ENCODE data around the gene USO1. TPM values are rescaled to one million over a fixed set of nuclear protein-coding genes. Genes with fewer than 3 reads are reported as not detected.

The USO1 gene
- total RNA-seq, 2 donors from 2014 or later, result 57.6 to 89.7 TPM

DNA sequence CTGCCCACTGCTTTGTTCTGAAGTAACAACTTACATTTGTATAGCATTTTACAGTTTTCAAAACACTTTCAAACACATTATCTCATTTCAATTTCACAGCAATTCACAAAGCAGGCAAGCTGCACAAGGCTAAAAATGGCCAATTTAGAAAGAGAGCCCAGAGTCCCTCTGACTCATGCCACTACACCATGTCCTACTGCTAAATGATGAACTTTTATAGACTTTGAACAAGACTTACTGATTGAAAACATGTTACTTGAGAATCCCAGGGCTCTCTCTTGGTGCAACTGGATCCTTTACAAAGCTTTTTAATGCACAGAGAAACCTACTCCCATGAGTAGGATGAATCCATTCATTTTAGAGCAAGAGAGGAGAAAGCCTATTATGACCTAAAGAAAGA lies 45.4 kb upstream of the USO1 start:
- DNase-seq (no peak), ATAC-seq (no peak)
- H3K4me3 ChIP-seq, result no peak overlapping the region
- no peaks in the 10 kb centered on the region for H3K36me3 ChIP-seq (replicated peaks in 1 of 2; ENCODE audit: insufficient read depth in 1 of 2, low read depth in 2 of 2)
- no peaks in the 10 kb centered on the region for H3K27me3 ChIP-seq
- H3K9me3 ChIP-seq, result no peaks in the 10 kb centered on the region
- TF ChIP-seq, protein P1, sequence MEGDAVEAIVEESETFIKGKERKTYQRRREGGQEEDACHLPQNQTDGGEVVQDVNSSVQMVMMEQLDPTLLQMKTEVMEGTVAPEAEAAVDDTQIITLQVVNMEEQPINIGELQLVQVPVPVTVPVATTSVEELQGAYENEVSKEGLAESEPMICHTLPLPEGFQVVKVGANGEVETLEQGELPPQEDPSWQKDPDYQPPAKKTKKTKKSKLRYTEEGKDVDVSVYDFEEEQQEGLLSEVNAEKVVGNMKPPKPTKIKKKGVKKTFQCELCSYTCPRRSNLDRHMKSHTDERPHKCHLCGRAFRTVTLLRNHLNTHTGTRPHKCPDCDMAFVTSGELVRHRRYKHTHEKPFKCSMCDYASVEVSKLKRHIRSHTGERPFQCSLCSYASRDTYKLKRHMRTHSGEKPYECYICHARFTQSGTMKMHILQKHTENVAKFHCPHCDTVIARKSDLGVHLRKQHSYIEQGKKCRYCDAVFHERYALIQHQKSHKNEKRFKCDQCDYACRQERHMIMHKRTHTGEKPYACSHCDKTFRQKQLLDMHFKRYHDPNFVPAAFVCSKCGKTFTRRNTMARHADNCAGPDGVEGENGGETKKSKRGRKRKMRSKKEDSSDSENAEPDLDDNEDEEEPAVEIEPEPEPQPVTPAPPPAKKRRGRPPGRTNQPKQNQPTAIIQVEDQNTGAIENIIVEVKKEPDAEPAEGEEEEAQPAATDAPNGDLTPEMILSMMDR (IDR thresholded peaks at IDR 0.05), result no peak
- TF ChIP-seq POLR2A (IDR thresholded peaks at IDR 0.05), result no peak
- H3K4me1 ChIP-seq, result peaks cover 4% of the 10 kb centered on the region
- intact Hi-C loops (cut with DNase I), result loop anchor here (10.0 kb wide), 1 partner anchor 46 kb away; the partner anchor contains the start of gene USO1
- H3K27ac ChIP-seq, result no peak overlapping the region

DNA sequence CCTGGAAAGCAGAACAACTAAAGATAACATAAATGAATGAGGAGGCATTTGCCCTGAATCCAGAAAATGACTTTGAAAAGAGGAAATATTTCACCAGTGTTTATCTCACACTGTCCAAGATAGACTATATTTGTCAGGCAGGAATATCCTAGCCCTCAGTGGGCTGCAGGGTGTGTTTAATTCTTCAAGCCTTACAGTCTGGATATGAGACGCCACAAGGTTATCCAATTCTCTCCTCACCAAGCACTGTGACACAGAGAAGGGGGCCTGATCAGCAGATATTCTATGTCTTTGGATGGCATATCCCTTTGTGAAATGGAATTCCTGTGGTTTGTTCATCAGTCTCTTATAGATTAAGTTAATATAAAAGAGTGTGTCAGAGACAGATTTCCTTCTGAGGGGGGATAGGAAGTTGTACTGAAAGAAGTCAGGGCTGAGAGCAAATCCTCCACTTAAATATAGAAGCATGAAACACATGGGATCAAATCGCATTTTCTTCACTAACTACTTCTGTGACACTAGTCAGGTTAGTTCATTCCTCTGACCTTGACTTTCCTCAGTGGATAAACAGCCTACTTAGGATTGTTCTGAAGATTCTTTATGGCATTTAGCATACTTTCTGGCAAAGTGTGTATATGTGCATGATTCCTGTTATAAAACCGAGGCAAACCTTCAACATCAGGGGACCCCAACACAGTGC lies 44.4 kb upstream of the USO1 start:
- H3K27ac ChIP-seq, result no peak overlapping the region
- H3K9me3 ChIP-seq, result no peaks in the 10 kb centered on the region
- no peaks in the 10 kb centered on the region for H3K4me1 ChIP-seq
- H3K36me3 ChIP-seq (replicated peaks in 1 of 2; ENCODE audit: insufficient read depth in 1 of 2, low read depth in 2 of 2), result no peaks in the 10 kb centered on the region
- no peak for ATAC-seq
- intact Hi-C loops (cut with DNase I), result loop anchor here (10.0 kb wide), 1 partner anchor 45 kb away; the partner anchor contains the start of gene USO1
- TF ChIP-seq, protein P1 (IDR thresholded peaks at IDR 0.05), result no peak
- no peak for TF ChIP-seq POLR2A (IDR thresholded peaks at IDR 0.05)
- H3K27me3 ChIP-seq, result no peaks in the 10 kb centered on the region
- DNase-seq, result no peak
- WGBS, 2 donors, result 68 to 76% methylated on average over 3 of the region's 3 CpGs
- no peak overlapping the region for H3K4me3 ChIP-seq

DNA sequence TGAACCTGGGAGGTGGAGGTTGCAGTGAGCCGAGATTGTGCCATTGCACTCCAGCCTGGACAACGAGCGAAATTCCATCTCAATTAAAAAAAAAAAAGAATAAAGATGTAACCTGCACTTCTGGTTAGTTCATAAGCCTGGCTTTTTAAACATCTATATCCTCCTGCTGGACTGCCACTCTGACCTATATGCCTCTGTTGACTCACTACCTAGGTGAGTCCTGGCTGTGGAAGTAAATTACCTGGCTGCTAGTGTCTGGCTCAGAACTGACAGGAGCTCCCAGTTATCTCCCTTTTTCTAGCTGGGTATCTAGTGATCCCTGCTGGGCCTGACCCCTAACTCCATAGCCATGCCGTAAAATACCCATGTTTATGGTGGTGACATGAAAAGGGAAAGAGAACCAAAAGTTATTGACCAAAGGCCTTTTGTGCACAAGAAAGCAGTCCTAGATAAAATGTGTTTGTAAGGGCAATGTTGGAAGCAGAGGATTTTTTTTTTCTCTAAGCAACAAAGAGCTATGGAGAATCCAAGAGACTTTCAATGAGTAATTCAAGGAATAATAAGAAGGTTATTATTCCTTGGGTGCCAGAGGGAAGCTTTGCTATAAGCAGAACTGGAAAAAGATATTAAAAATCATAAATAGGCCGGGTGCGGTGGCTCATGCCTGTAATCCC lies 40.8 kb upstream of the USO1 start:
- Histone ChIP-seq H3K27ac (no peak overlapping the region), H3K27me3 (no peaks in the 10 kb centered on the region), H3K4me1 (no peaks in the 10 kb centered on the region), H3K36me3 (replicated peaks in 1 of 2; ENCODE audit: insufficient read depth in 1 of 2, low read depth in 2 of 2) (no peaks in the 10 kb centered on the region), H3K9me3 (no peaks in the 10 kb centered on the region), H3K4me3 (no peak overlapping the region)
- no peak for ATAC-seq
- intact Hi-C loops (cut with DNase I), result no loop called here
- WGBS, 2 donors, result 93 to 94% methylated on average over 6 of the region's 6 CpGs
- no peak for TF ChIP-seq POLR2A (IDR thresholded peaks at IDR 0.05)
- TF ChIP-seq, protein P1 (IDR thresholded peaks at IDR 0.05), result no peak
- no peak for DNase-seq

DNA sequence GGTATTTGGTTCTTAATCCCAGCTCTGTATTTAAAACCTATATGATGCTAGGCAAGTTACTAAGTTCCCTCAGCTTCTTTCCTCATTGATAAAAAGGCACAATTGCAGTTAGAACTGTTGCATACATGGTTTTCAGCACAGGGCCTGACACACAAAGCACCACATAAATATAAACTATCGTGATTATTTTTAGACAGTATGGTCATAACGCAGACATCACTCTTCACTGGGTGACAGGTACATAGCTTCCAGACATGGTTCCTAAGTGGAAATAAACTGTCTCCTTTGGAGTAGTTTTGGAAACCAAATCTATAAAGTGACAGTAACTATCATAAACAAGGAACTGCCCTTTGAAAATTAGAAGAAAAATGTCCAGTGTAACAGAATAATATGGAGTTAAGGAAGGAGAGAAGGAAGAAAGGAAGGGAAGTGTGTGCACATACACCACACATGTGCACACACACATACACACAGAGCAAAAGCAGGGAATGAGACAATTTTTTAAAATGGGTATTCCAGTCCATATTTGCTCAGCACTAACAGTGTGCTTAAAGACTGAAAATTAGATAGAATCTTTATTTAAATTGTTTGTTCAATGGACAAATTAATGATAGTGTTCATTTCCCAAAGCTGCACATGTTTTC lies 38.7 kb upstream of the USO1 start:
- TF ChIP-seq, protein P1 (IDR thresholded peaks at IDR 0.05), result no peak
- TF ChIP-seq POLR2A (IDR thresholded peaks at IDR 0.05), result no peak
- no peaks in the 10 kb centered on the region for H3K4me1 ChIP-seq
- H3K9me3 ChIP-seq, result no peaks in the 10 kb centered on the region
- no peak for DNase-seq
- H3K27ac ChIP-seq, result no peak overlapping the region
- WGBS, 2 donors, result 72 to 80% methylated on average over 2 of the region's 2 CpGs
- no peak for ATAC-seq
- no peak overlapping the region for H3K4me3 ChIP-seq
- no peaks in the 10 kb centered on the region for H3K36me3 ChIP-seq (replicated peaks in 1 of 2; ENCODE audit: insufficient read depth in 1 of 2, low read depth in 2 of 2)
- intact Hi-C loops (cut with DNase I), result no loop called here
- H3K27me3 ChIP-seq, result no peaks in the 10 kb centered on the region

Measured in body of pancreas (tissue), 4 donors.